Thyroid gland (tissue), 4 donors: Measurements from ENCODE around the gene CNPY2.

Experiments
- POLR2A ChIP-seq, 2 donors: fragments of 450-650 bp; IDR thresholded peaks; one replicate each; pipeline ENCODE4 v1.6.1; 2017; ENCODE audit warnings: antibody characterized with exemption in 2 of 2, mild to moderate bottlenecking in 2 of 2, moderate library complexity in 1 of 2
- TF ChIP-seq, protein P1 (sequence below), 6 experiments: fragments of 200-600 bp in 3 of 6; fragments of 450-650 bp in 3 of 6; sonication (generic) in 3 of 6; IDR thresholded peaks; one replicate each; pipeline ENCODE4 v1.5.1; 2016 to 2019; ENCODE audit warnings: antibody characterized with exemption in 6 of 6, mild to moderate bottlenecking in 2 of 6, inconsistent platforms in 1 of 6, moderate library complexity in 1 of 6

DNA sequence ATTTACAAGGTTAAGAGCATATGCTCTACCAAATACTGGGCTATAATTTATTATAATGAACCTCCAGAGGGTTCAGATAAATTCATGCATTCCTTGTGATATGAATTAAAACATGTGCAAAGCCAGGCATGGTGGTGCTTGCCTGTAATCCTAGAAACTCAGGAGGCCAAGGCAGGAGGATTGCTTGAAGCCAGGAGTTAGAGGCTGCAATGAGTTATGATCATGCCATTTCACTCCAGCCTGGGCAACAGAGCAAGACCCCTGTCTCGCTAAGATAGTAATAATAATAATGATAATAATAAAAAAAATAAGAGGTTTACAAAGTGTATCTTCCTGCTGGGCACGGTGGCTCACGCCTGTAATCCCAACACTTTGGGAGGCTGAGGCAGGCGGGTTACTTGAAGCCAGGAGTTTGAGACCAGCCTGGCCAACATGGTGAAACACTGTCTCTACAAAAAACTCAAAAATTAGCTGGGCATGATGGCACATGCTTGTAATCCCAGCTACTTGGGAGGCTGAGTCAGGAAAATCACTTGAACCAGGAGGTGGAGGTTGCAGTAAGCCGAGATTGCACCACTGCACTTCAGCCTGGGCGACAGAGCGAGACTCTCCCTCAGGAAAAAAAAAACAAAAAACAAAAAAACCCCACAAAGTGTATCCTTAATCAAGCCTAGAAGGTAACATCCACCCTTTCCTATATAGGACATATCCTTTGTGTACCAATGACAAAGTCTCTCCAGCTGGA lies 8.4 kb downstream of the CNPY2 start:
- TF ChIP-seq, protein P1, sequence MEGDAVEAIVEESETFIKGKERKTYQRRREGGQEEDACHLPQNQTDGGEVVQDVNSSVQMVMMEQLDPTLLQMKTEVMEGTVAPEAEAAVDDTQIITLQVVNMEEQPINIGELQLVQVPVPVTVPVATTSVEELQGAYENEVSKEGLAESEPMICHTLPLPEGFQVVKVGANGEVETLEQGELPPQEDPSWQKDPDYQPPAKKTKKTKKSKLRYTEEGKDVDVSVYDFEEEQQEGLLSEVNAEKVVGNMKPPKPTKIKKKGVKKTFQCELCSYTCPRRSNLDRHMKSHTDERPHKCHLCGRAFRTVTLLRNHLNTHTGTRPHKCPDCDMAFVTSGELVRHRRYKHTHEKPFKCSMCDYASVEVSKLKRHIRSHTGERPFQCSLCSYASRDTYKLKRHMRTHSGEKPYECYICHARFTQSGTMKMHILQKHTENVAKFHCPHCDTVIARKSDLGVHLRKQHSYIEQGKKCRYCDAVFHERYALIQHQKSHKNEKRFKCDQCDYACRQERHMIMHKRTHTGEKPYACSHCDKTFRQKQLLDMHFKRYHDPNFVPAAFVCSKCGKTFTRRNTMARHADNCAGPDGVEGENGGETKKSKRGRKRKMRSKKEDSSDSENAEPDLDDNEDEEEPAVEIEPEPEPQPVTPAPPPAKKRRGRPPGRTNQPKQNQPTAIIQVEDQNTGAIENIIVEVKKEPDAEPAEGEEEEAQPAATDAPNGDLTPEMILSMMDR (IDR thresholded peaks at IDR 0.05): no peak
- TF ChIP-seq POLR2A (IDR thresholded peaks at IDR 0.05): no peak
